ENCODE measurements around the gene ACVR2B. TPM values are rescaled to one million over a fixed set of nuclear protein-coding genes. Genes with fewer than 3 reads are reported as not detected.

Gene ACVR2B
- total RNA-seq, 2 donors from 2014 or later, result 6.6 to 6.7 TPM

DNA sequence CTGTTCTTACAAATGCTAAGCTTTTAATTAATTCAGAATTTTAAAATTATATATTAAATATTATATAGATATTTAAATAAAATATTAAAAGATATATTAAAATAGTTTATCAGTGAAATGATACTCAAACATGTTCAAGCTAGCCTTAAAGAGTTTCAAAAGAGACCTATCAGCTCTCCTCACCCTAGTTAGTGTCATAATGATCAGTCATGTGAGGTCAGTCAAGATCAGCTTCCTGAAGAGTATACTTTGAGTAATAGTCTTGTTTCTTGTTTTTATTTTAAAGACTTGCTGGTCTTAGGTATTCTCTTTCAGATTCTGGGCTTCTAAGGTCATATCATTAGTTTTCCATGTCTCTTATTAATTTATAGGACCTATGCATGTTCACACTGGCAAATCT, 56.9 kb downstream of the ACVR2B start:
- Mint-ChIP-seq H3K4me3 (no peak overlapping the region), H3K4me1 (peaks cover 11% of the 10 kb centered on the region), H3K27me3 (no peaks in the 10 kb centered on the region), H3K36me3 (ENCODE audit: low read depth) (peaks cover 19% of the 10 kb centered on the region), H3K27ac (no peak overlapping the region)
- H3K9me3 ChIP-seq (ENCODE audit: control insufficient read depth, low read length, poor library complexity, severe bottlenecking), result no peaks in the 10 kb centered on the region
- DNase-seq (no peak), ATAC-seq (no peak)

GRCh38 chr3:38511546-38511945, 57.9 kb downstream of the ACVR2B start:
- ATAC-seq (no peak), DNase-seq (no peak)
- no peak overlapping the region for H3K27ac Mint-ChIP-seq
- no peaks in the 10 kb centered on the region for H3K9me3 ChIP-seq (ENCODE audit: control insufficient read depth, low read length, poor library complexity, severe bottlenecking)
- no peak overlapping the region for H3K4me3 Mint-ChIP-seq
- peaks cover 19% of the 10 kb centered on the region for H3K36me3 Mint-ChIP-seq (ENCODE audit: low read depth)
- peaks cover 11% of the 10 kb centered on the region for H3K4me1 Mint-ChIP-seq
- no peaks in the 10 kb centered on the region for H3K27me3 Mint-ChIP-seq

- no peak for DNase-seq
- no peak for ATAC-seq
- H3K4me1 Mint-ChIP-seq, result peaks cover 26% of the 10 kb centered on the region
- H3K4me3 Mint-ChIP-seq, result no peak overlapping the region
- no peaks in the 10 kb centered on the region for H3K9me3 ChIP-seq (ENCODE audit: control insufficient read depth, low read length, poor library complexity, severe bottlenecking)
- no peaks in the 10 kb centered on the region for H3K27me3 Mint-ChIP-seq
- peaks cover 9% of the 10 kb centered on the region for H3K36me3 Mint-ChIP-seq (ENCODE audit: low read depth)
- no peak overlapping the region for H3K27ac Mint-ChIP-seq
These were observed 61.7 kb downstream of the ACVR2B start for GRCh38 chr3:38515367-38515766.

DNA sequence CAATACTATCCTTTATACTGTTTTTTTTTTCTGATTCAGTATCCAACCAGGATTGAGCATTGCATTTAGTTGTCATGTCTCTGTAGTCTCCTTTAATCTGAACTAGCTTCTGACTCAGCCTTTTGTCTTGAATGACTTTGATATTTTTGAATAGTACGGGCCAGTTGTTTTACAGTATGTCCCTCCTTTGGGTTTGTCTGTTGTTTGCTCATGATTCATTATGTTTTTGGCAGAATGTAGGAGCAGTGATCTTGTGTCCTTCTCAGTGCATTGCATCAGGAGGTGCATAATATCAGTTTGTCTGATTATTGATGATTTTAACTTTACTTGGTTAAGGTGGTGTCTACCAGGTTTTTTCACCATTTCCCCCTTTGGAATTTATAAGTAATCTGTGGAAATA, 63.0 kb downstream of the ACVR2B start:
- no peaks in the 10 kb centered on the region for H3K9me3 ChIP-seq (ENCODE audit: control insufficient read depth, low read length, poor library complexity, severe bottlenecking)
- DNase-seq, result no peak
- no peaks in the 10 kb centered on the region for H3K27me3 Mint-ChIP-seq

DNA sequence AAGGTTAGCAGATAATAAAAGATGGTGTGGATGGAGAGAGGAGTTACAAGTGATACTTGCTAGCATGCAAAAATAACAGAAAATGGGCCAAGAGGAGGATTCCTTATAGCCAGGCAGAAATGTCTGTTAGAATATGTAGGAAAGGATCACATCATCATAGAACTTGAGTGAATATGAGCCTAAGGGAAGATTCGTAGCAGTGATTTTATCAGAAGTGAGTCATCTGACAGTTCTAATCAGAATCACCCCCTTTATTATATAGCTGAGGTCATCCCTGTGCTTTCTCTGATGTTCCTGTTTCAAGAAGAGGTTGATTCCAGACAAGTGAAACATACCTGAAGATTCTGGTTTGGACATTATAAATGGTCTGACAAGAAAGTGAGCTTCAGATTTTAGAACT, 65.3 kb downstream of the ACVR2B start:
- Mint-ChIP-seq H3K36me3 (ENCODE audit: low read depth) (peaks cover 4% of the 10 kb centered on the region), H3K4me3 (peak overlapping the region; percentile 45), H3K4me1 (peaks cover 29% of the 10 kb centered on the region), H3K27me3 (no peaks in the 10 kb centered on the region), H3K27ac (peak overlapping the region; percentile 91)
- no peaks in the 10 kb centered on the region for H3K9me3 ChIP-seq (ENCODE audit: control insufficient read depth, low read length, poor library complexity, severe bottlenecking)
- no peak for ATAC-seq
- DNase-seq, result no peak

More for the DNA sequence above, 63.0 kb downstream of the ACVR2B start:
- ATAC-seq, result no peak
- no peak overlapping the region for H3K27ac Mint-ChIP-seq
- peaks cover 34% of the 10 kb centered on the region for H3K4me1 Mint-ChIP-seq
- H3K4me3 Mint-ChIP-seq, result no peak overlapping the region
- H3K36me3 Mint-ChIP-seq (ENCODE audit: low read depth), result peaks cover 9% of the 10 kb centered on the region

DNA sequence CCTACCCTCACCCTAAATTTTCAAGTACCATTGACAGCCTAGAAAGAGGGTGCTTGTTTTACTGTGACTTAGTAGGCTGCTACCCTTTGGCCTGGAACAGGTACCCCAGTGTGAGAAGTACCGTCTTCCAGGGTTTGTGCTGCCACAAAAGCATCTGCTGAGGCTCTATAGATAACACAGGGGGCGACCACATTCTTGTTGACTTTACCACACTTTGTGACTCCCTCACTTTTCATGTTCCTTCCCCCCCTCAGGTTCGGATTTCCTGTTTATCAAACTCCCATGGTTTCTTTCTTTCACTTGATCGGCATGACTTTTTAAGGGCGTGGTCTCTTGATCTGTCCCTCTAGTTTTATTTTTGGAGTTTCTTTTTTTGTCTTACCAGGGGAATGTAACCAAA, 66.0 kb downstream of the ACVR2B start:
- peaks cover 25% of the 10 kb centered on the region for H3K4me1 Mint-ChIP-seq
- peak overlapping the region; percentile 79 for H3K4me3 Mint-ChIP-seq
- peak overlapping the region; percentile 91 for H3K27ac Mint-ChIP-seq
- DNase-seq, result no peak
- H3K27me3 Mint-ChIP-seq, result no peaks in the 10 kb centered on the region
- ATAC-seq, result peak; percentile 79
- H3K9me3 ChIP-seq (ENCODE audit: control insufficient read depth, low read length, poor library complexity, severe bottlenecking), result no peaks in the 10 kb centered on the region
- no peaks in the 10 kb centered on the region for H3K36me3 Mint-ChIP-seq (ENCODE audit: low read depth)

GRCh38 chr3:38521391-38521987, 67.8 kb downstream of the ACVR2B start:
- H3K27me3 Mint-ChIP-seq, result no peaks in the 10 kb centered on the region
- H3K27ac Mint-ChIP-seq, result no peak overlapping the region
- DNase-seq (peak in 2 of 3 donors; percentile 29 to 32), ATAC-seq (peak; percentile 76)
- peaks cover 25% of the 10 kb centered on the region for H3K4me1 Mint-ChIP-seq
- H3K36me3 Mint-ChIP-seq (ENCODE audit: low read depth), result peaks cover 4% of the 10 kb centered on the region
- H3K9me3 ChIP-seq (ENCODE audit: control insufficient read depth, low read length, poor library complexity, severe bottlenecking), result no peaks in the 10 kb centered on the region
- no peak overlapping the region for H3K4me3 Mint-ChIP-seq

DNA sequence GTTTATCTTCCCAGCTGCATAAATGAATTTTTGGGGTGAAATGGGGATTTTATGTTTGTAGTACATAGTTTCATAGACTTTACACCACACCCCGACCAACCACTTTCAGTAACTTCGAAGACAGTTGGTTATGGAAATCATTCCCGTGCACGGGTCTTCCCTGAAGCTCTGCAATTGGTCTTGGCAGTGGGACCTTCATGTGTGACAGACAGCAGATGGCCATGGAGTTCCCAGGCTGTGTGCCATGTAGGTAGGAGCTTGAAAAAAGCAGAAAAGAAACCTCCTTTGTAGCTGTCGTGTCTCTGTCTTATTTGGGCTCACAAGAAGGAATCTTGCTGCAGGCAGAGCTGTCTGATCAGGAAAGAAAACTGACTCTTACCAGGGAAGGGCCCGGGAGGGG, 68.3 kb downstream of the ACVR2B start:
- Mint-ChIP-seq H3K27me3 (no peaks in the 10 kb centered on the region), H3K27ac (no peak overlapping the region), H3K4me1 (peaks cover 25% of the 10 kb centered on the region), H3K36me3 (ENCODE audit: low read depth) (peaks cover 4% of the 10 kb centered on the region), H3K4me3 (no peak overlapping the region)
- DNase-seq (no peak), ATAC-seq (no peak)
- no peaks in the 10 kb centered on the region for H3K9me3 ChIP-seq (ENCODE audit: control insufficient read depth, low read length, poor library complexity, severe bottlenecking)

DNA sequence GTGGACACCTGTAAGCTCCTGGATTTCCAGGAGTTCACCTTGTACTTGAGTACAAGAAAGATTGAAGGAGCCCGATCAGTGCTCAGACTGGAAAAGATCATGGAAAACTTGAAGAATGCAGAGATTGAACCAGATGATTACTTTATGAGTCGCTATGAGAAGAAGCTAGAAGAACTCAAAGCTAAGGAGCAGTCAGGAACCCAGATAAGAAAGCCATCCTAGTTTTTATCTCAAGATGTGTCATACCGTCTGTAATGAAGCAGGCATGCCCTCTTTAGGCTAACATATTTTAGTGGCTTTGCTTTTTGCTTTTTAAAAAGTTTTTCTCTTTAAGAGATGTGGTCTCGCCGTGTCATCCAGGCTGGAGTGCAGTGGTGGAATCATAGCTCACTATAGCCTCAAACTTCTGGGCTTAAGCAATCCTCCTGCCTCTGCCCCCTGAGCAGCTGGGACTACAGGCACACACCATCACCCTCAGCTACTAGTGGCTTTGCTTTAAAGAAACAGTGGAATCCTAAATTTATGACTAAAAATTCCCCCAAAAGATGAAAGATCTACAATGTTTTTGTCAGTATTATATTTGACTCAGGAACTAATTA, 70.5 kb downstream of the ACVR2B start:
- Mint-ChIP-seq H3K4me1 (peaks cover 17% of the 10 kb centered on the region), H3K27ac (no peak overlapping the region), H3K4me3 (no peak overlapping the region), H3K36me3 (ENCODE audit: low read depth) (peaks cover 4% of the 10 kb centered on the region), H3K27me3 (no peaks in the 10 kb centered on the region)
- DNase-seq, result no peak
- H3K9me3 ChIP-seq (ENCODE audit: control insufficient read depth, low read length, poor library complexity, severe bottlenecking), result no peaks in the 10 kb centered on the region
- ATAC-seq, result no peak

- Mint-ChIP-seq H3K4me3 (no peak overlapping the region), H3K4me1 (no peaks in the 10 kb centered on the region), H3K27me3 (no peaks in the 10 kb centered on the region), H3K36me3 (ENCODE audit: low read depth) (peaks cover 4% of the 10 kb centered on the region), H3K27ac (no peak overlapping the region)
- no peaks in the 10 kb centered on the region for H3K9me3 ChIP-seq (ENCODE audit: control insufficient read depth, low read length, poor library complexity, severe bottlenecking)
- no peak for ATAC-seq
- DNase-seq, result no peak
These were observed 73.1 kb downstream of the ACVR2B start for GRCh38 chr3:38526792-38527191.

DNA sequence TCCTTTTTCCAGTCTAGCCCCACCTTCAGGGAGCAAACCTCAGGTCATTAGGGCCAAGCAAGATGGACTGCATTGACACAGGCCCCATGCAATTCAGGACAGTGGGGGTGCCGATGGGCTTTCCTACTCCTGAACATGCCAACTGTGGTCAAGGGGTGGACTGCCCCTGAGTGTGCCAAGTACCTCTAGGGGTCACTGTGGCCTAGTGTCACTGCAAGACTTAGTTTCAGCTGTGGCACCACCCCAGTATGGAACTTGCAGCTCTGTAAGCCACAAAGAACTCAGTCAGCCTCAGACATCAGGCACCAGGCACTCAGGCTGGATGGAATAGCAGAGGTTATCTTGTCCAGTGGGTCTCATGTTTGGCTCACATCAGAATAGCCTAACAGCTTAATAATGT, 74.8 kb downstream of the ACVR2B start:
- Mint-ChIP-seq H3K4me3 (no peak overlapping the region), H3K27me3 (no peaks in the 10 kb centered on the region), H3K4me1 (no peaks in the 10 kb centered on the region), H3K27ac (no peak overlapping the region), H3K36me3 (ENCODE audit: low read depth) (peaks cover 4% of the 10 kb centered on the region)
- ATAC-seq, result no peak
- no peaks in the 10 kb centered on the region for H3K9me3 ChIP-seq (ENCODE audit: control insufficient read depth, low read length, poor library complexity, severe bottlenecking)
- no peak for DNase-seq

- no peaks in the 10 kb centered on the region for H3K9me3 ChIP-seq (ENCODE audit: control insufficient read depth, low read length, poor library complexity, severe bottlenecking)
- Mint-ChIP-seq H3K27me3 (no peaks in the 10 kb centered on the region), H3K4me3 (no peak overlapping the region), H3K36me3 (ENCODE audit: low read depth) (no peaks in the 10 kb centered on the region), H3K4me1 (no peaks in the 10 kb centered on the region), H3K27ac (peak overlapping the region; percentile 51)
- ATAC-seq, result no peak
- DNase-seq, result no peak
These were observed 78.8 kb downstream of the ACVR2B start for GRCh38 chr3:38532529-38532928.

- no peaks in the 10 kb centered on the region for H3K36me3 Mint-ChIP-seq (ENCODE audit: low read depth)
- H3K4me1 Mint-ChIP-seq, result peaks cover 3% of the 10 kb centered on the region
- DNase-seq, result no peak
- ATAC-seq, result no peak
- no peaks in the 10 kb centered on the region for H3K27me3 Mint-ChIP-seq
- no peaks in the 10 kb centered on the region for H3K9me3 ChIP-seq (ENCODE audit: control insufficient read depth, low read length, poor library complexity, severe bottlenecking)
- no peak overlapping the region for H3K4me3 Mint-ChIP-seq
- H3K27ac Mint-ChIP-seq, result peak overlapping the region; percentile 51
These were observed 79.7 kb downstream of the ACVR2B start for GRCh38 chr3:38533285-38533976.

DNA sequence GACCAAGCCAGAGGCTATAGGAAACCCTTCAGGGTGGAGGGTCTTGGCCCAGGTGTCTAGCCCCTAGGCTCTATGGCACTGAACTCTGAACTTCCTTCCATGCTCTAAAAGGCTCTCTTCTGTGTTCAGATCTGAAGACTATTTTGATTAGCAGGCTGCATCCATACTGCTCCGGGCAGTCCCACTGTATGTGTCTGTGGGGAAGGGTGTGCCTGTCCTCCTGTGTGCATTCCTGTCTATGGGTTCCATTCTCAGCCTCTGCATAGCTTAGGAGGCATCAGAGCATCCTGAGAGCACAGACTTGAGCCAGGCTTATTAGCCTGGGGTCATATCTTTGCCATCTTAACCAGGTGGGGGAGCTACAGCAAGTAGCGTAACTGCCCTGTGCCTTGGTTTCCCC, 80.5 kb downstream of the ACVR2B start:
- no peak for ATAC-seq

More for the DNA sequence above, 80.5 kb downstream of the ACVR2B start:
- H3K9me3 ChIP-seq (ENCODE audit: control insufficient read depth, low read length, poor library complexity, severe bottlenecking), result no peaks in the 10 kb centered on the region
- H3K27ac Mint-ChIP-seq, result no peak overlapping the region
- H3K27me3 Mint-ChIP-seq, result no peaks in the 10 kb centered on the region
- no peaks in the 10 kb centered on the region for H3K36me3 Mint-ChIP-seq (ENCODE audit: low read depth)
- no peak for DNase-seq
- no peak overlapping the region for H3K4me3 Mint-ChIP-seq
- peaks cover 4% of the 10 kb centered on the region for H3K4me1 Mint-ChIP-seq
